GM19463 (cell line): ENCODE results near the gene TMEM233.
A peak's percentile ranks its signal among the peaks of the same experiment; 100 is the strongest.

Experiments used
- ATAC-seq: cut with Tn5 transposase; IDR thresholded peaks from one replicate; pipeline ENCODE4 v1.9.1; 2021; ENCODE audit warnings: mild to moderate bottlenecking, moderate library complexity; ENCODE audit not compliant: unreplicated experiment

Gene TMEM233

GRCh38 chr12:119679081-119679480 lies 85.5 kb downstream of the TMEM233 start:
- no peak for ATAC-seq

GRCh38 chr12:119679490-119679889 lies 85.9 kb downstream of the TMEM233 start:
- ATAC-seq, result no peak

GRCh38 chr12:119681111-119681510 lies 87.5 kb downstream of the TMEM233 start:
- no peak for ATAC-seq

GRCh38 chr12:119681728-119682638 lies 88.4 kb downstream of the TMEM233 start:
- peak; percentile 76 for ATAC-seq

GRCh38 chr12:119682639-119683252 lies 89.2 kb downstream of the TMEM233 start:
- ATAC-seq, result no peak

- no peak for ATAC-seq
These were observed 89.8 kb downstream of the TMEM233 start for GRCh38 chr12:119683413-119683812.

- no peak for ATAC-seq
These were observed 90.2 kb downstream of the TMEM233 start for GRCh38 chr12:119683816-119684215.

GRCh38 chr12:119684711-119685369 lies 91.3 kb downstream of the TMEM233 start:
- ATAC-seq, result no peak

- ATAC-seq, result no peak
These were observed 91.8 kb downstream of the TMEM233 start for GRCh38 chr12:119685375-119685774.

- no peak for ATAC-seq
These were observed 92.8 kb downstream of the TMEM233 start for GRCh38 chr12:119686355-119686754.

- ATAC-seq, result no peak
These were observed 93.2 kb downstream of the TMEM233 start for GRCh38 chr12:119686776-119687175.

- ATAC-seq, result no peak
These were observed 93.8 kb downstream of the TMEM233 start for GRCh38 chr12:119687406-119687805.

GRCh38 chr12:119687879-119688278 lies 94.3 kb downstream of the TMEM233 start:
- no peak for ATAC-seq

- ATAC-seq, result no peak
These were observed 96.4 kb downstream of the TMEM233 start for GRCh38 chr12:119689935-119690500.

- ATAC-seq, result no peak
These were observed 97.7 kb downstream of the TMEM233 start for GRCh38 chr12:119691202-119691810.

- ATAC-seq, result no peak
These were observed 98.8 kb downstream of the TMEM233 start for GRCh38 chr12:119692410-119692809.
